ENCODE data around the gene ADCY5.

The ADCY5 gene

GRCh38 chr3:123343296-123344174 lies 105.4 kb downstream of the ADCY5 start:
- no peak overlapping the region for H3K4me3 ChIP-seq (ENCODE audit: low read length)
- no peak for DNase-seq (ENCODE audit: low read depth)
- no peak for TF ChIP-seq CTCF (conservative IDR thresholded peaks at IDR 0.05; ENCODE audit: low read depth, low read length)

- H3K4me3 ChIP-seq (ENCODE audit: low read length), result no peak overlapping the region
- no peak for DNase-seq (ENCODE audit: low read depth)
- TF ChIP-seq CTCF (conservative IDR thresholded peaks at IDR 0.05; ENCODE audit: low read depth, low read length), result no peak
Observed at GRCh38 chr3:123342631-123343080, 106.2 kb downstream of the ADCY5 start.

GRCh38 chr3:123341871-123342630 lies 106.8 kb downstream of the ADCY5 start:
- no peak overlapping the region for H3K4me3 ChIP-seq (ENCODE audit: low read length)
- no peak for DNase-seq (ENCODE audit: low read depth)
- TF ChIP-seq CTCF (conservative IDR thresholded peaks at IDR 0.05; ENCODE audit: low read depth, low read length), result no peak

GRCh38 chr3:123340336-123340735 lies 108.6 kb downstream of the ADCY5 start:
- no peak overlapping the region for H3K4me3 ChIP-seq (ENCODE audit: low read length)
- DNase-seq (ENCODE audit: low read depth), result no peak
- no peak for TF ChIP-seq CTCF (conservative IDR thresholded peaks at IDR 0.05; ENCODE audit: low read depth, low read length)

- no peak overlapping the region for H3K4me3 ChIP-seq (ENCODE audit: low read length)
- TF ChIP-seq CTCF (conservative IDR thresholded peaks at IDR 0.05; ENCODE audit: low read depth, low read length), result no peak
- no peak for DNase-seq (ENCODE audit: low read depth)
Observed at GRCh38 chr3:123339302-123339701, 109.6 kb downstream of the ADCY5 start.

GRCh38 chr3:123338620-123339061 lies 110.2 kb downstream of the ADCY5 start:
- DNase-seq (ENCODE audit: low read depth), result no peak

More at GRCh38 chr3:123338620-123339061, 110.2 kb downstream of the ADCY5 start:
- TF ChIP-seq CTCF (conservative IDR thresholded peaks at IDR 0.05; ENCODE audit: low read depth, low read length), result no peak
- no peak overlapping the region for H3K4me3 ChIP-seq (ENCODE audit: low read length)
